ENCODE data around the gene PRKAR1B.
A peak's percentile ranks its signal among the peaks of the same experiment; 100 is the strongest.
"Not testable (repeated sequence)": the region's sequence is repeated elsewhere in the genome, so short reads cannot be mapped to it uniquely, and the experiment has no call there.

PRKAR1B gene

DNA sequence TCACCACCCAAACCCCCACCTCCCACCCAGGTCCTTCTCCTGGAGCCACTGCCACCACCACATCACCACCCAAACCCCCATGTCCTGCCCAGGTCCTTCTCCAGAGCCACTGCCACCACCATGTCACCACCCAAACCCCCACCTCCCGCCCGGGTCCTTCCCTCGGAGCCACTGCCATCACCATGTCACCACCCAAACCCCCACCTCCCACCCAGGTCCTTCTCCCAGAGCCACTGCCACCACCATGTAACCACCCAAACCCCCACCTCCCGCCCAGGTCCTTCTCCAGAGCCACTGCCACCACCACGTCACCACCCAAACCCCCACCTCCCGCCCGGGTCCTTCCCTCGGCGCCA, 175.5 kb downstream of the PRKAR1B start:
- not testable (repeated sequence) for DNase-seq

DNA sequence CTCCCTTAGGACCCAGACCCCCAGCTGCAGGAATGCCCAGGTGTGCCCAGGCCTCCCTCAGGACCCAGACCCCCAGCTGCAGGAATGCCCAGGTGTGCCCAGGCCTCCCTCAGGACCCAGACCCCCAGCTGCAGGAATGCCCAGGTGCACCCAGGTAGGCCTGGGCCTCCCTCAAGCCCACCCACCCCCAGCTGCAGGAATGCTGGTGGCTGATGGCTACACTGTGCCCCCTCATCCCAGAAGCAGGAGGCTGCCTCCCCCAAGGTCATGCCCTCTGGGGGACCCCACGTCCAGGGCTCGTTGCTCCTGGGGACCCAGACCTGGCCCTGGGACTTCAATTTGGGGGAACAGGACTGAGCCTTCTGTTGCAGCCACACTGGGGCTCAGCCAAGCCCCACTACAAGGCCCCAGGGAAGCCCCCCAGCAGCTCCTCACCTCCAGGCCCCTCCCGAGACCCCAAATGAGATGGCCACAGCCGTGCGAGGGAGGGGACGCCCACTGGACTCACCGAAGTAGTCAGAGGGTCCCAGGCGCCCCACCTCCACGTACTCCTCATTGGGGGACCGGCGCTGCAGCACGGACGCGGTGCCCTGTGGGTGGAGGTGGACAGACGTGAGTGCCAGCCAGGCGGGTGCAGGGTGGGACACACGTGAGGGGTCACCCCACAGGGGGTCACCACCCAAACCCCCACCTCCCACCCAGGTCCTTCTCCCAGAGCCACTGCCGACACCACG, 176.0 kb downstream of the PRKAR1B start:
- no peak for DNase-seq

DNA sequence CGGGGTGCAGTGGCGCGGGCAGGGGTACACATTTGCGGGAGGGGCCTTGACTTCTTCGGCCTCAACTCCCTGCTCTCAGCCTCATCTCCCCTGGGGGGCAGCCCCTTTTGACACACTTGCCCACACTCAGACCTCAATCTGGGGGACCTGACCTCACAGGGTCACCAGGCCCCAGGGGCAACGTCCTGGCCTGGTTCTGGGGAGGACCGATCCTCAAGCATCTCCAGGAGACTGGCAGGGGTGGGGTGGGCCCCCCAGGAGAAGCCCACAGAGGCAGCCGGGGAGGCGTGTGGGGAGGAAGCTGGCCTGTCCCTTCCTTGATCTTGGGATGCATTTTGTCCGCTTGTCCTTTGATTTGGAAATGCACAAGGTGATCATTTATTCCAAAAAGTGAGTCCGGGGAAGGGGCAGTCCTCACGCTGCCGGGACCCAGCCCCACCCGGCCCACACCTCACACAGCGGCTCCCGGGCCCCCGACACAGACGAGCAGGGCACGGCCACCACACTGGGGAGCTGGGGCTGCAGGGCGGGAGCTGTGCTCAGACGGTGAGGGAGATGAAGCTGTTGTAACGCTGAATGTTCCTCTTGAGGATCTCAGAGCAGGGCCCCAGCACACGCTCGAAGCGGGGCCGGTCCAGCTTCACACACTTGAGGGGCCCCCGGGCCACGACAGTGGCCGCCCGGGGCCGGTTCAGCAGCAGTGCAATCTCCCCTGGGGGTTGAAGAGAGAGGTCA, 177.0 kb downstream of the PRKAR1B start:
- no peak for DNase-seq

DNA sequence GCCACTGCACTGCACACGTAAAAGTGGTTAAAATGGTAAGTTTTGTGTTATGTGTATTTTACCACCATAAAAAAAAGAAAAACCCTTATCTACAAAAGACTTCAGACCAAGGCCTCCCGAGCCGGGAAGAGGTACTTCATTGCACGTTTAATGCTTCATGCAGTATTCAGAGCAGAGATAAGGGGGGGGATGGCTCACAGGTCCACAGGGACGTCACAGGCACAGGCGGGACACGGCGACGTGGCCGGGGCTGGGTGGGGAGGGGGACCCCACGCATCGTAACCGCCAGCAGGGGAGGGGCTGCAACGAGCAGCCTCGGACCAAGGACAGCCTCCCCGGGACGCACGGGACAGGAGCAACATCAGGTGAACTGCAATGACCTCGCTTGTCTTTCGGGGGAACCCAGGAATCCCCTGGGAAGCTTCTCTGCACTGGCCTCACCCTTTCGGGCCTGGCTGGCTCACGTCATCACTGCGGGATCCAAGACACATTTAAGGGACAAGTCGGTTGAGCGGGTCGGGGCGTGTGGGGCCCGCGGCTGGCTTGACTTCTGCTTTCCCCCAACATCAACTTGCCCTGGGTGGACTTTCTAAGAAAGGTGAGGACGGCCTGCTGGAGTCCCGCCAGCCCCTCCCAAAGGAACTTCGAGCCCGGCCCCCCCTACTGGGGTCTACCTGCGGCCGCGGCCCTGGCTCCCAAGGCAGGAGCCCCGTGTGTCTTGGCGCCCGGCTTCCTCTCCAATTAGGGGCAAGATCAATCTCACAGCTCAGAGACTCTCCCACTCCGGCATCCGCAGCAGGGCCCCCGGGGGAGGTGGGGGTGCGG, 177.8 kb downstream of the PRKAR1B start:
- DNase-seq = no peak

DNA sequence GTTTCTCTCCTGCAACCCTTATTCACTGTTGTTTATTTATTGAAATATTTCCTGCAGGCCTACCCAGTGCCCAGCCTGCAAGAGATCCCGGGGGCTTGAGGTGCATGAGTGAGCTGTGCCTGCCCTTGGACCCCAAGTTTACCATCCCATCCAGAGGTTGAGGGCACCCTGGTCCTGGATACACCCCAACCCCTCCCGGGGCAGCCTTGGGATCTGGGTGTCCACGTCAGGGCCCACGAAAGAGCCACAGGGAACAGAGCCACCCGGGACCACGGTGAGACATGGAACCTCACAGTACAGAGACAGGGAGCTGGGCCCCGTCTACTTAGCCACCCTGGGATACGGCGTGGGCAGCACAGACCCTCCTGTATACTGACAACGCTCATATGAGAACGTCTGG, 178.7 kb downstream of the PRKAR1B start:
- DNase-seq = no peak

DNA sequence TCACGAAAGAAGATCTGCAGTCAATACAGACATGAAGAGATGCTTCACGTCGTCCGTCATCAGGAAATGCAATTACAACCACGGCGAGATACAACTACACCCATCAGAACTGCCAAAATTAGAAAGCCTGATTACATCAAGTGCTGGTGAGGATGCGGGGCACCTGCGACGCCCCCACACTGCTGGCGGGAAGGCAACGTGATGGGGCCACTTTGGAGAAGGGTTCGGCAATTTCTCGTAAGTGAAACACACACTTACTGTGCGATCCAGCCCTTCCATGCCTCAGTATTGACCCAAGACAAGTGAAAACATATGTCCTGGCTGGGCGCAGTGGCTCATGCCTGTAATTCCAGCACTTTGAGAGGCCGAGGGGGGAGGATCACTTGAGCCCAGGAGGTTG, 181.6 kb downstream of the PRKAR1B start:
- DNase-seq = no peak

DNA sequence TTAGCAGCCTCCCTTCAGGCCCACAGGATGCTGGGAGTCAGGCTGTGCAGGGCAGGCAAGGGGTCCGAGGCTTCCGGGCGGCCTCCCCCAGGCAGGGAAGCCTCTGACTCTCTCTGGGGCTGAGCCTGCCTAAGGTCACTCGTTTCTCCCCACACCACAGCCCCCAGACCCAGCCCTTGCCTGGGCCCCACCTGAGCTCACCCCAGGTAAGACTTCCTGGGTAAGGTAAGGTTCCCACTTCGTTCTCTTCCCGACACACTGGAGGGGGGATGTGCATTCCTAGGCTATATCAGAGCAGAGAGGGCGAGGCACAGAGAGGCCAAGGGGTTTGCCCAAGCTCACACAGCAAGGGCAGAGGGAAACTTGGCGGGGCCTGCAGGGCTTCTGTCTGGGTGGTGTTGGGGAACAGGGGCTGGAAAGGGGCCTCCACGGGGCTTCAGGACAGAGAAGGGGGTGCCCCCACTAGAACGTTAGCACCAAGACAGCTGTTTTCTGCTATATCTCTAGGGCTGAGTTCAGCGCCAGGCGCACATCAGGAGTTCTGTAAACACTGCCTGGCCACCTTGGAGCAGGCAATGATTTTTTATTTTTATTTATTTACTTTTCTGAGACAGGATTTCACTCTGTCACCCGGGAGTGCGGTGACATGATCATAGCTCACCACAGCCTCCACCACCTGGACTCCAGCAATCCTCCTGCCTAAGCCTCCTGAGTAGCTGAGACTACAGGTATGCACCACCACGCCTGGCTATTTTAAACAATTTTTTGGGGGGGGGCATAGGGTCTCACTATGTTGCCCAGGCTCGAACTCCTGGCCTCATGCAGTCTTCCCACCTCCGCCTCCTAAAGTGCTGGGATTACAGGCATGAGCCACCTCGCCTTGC, 182.5 kb downstream of the PRKAR1B start:
- no peak for DNase-seq

DNA sequence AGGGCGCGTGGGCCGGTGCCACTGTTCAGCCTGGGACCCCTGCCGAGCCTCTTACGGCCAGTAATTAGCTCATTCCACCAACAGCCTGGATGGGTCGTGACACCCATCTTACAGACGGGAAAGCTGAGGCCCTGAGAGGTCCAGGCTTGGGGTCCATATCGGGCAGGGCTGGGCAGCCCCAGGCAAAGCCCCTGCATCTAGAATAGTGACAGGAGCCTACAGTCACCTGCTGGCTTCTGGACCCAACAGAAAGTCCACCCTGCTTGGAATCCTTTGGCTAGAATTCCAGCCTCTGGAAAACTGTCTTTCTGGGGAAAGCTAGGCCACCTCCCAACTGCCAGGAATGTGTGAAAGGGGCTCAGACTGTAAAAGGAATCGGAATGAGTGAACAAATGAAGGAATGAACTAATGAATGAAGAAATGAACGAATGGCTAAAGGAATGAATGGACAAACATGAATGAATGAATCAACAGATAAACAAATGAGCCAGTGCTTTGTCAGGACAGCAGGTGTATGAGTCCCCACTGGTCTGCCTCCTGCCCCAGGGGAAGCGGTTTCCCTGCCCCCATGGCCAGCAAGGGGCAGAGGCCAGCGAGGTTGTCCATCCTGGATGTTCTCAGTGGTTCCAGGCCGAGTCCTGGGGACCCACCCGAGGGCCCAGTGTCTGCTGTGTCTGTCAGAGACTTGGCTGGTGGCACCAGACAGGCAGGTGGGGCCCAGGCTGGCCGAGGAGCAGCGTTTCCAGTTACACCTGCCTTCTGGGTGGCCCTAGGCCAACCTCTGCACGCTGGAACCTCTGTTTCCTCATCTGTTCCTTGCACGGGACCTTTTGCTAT, 183.4 kb downstream of the PRKAR1B start:
- no peak for DNase-seq

DNA sequence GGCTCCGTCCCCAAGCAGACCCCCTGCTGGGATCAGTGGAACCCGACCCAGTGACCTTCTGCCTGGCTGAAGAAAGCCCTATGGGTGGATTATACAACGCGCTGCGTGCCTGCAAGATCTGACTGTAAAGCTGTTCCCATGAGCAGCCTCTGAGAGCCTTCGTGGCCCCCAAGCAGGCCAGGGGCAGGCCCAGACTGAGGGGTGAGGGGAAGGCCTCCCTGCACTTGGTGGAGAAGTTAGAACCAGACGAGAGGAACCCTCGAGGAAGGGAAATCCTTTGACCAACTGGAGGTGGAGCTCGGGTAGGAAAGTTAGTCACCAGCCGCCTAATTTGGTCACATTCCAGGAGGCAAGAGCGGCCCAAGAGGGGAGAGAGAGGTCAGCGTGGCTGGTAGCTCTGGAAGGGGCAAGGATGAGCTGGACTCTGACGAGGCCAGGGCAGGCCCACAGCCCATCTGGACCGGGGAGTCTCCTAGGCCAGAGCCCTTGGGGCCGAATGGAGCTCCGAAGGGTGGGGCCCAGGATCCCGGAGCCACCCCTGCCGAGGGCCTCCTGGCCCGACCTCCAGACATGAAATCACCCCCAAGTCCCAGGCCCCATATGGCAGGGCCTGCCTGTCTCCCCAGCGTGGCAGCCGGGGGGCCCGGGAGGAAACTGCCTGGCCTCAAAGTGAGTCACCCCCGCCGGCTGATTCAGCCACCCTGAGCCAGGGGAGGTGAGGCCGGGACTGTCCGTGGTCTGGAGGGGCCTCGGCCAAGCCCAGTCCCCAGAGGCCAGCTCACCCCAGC, 184.2 kb downstream of the PRKAR1B start:
- DNase-seq = peak; percentile 73

DNA sequence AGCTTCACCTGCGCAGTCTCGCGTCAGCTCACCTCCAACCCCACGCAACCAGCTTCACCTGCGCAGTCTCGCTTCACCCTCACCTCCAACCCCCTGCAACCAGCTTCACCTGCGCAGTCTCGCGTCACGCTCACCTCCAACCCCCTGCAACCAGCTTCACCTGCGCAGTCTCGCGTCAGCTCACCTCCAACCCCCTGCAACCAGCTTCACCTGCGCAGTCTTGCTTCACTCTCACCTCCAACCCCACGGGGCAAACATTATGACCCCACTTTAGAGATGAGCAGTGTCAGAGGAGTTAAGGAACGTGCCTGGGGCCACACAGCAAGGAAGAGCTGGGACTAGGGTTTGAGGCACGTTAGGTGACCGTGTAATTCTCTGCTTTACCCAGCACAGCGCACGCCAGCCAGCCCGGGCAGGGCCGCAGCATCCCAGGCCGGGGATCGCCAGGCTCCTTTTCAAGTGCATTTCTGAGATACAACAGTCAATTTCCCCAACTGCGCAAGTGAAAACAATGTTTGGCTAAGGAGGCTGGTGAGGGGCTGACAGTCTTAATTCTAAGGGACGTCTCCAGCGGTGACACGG, 184.9 kb downstream of the PRKAR1B start:
- no peak for DNase-seq

DNA sequence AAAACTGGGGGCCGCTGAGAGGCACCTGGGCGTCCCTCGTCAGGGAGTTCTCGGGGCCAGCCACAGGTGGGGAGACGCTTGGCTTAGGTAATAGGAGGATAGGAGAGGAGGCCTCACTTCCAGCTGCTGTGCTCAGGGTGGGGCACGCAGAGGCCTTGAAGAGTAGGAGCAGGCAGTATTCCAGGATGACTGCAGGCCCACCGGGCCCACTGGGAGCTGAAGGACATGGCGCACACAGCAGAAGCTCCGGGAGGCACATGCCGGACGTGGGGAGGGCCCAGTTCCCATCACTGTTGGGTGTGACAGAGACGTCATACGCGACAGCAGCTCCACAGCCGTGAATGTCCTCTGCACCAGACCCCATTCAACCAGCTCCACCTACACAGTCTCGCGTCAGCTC, 185.4 kb downstream of the PRKAR1B start:
- no peak for DNase-seq

DNA sequence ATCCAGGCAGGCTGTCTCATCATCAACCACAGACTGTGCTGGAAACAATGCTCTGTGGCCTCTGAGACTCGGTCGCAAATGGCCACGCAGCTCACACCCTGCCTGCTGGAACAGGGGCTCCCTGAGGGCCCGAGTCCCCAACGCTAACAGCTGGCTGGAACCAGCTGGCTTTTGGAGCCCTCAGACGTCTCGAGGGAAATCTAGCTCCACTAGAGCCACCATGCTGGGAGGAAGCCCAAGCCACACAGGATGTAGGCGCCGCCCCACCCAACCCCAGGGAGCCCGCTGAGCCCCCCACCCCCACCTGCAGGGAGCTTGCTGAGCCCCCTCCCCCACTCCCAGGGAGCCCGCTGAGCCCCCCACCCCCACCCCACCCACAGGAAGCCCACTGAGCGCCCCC, 186.1 kb downstream of the PRKAR1B start:
- DNase-seq = no peak

DNA sequence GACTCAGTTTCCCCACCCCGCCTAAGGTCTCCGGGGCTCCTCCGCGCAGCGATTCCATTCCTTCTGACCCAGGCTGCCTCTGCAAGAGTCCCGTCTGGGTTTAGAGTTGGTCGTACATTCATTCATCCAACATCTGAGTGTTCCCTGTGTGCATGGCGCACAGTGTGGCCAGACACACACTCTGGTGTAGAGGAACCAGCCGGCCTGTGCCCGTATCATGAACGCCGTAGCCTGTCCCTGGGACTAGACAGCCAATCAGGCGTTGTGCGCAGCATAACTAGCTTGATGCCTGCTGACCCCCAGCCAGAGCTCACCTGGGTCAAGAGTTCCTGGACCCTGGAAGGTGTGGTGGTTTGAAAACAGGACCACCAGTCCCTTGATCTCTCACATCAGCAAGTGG, 186.5 kb downstream of the PRKAR1B start:
- DNase-seq = no peak

DNA sequence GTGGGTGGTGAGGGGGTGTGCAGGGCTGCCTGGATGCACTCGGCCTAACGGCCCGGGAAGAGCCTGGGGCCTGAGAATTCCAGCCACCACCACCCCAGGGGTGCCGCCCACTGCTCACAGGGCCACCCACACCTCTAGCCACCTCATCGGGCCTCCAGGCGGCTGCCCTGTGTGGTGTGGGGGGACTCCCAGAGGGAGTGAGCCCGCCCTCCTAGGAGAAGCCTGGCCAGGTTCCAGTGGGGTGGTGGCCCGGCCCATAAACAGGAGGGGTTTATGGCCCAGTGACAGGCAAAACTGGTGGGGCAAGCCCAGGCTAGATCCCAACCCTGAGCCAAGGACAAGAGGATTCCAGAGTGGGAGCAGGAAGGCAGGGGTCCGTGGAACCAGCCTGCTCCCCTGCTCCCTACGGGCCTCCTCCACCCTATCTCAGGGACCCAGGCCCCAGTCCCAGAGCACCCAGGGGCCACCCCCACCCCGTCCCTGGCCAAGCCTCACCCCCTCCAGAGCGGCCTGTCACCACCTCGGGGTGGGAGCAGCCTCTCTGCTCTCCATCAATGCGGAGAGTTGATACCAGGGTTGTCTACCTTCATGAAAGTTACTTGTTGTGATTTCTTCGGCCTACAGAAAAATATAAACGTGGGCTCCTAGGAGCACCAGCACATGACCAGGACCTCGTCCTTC, 187.2 kb downstream of the PRKAR1B start:
- DNase-seq = no peak

DNA sequence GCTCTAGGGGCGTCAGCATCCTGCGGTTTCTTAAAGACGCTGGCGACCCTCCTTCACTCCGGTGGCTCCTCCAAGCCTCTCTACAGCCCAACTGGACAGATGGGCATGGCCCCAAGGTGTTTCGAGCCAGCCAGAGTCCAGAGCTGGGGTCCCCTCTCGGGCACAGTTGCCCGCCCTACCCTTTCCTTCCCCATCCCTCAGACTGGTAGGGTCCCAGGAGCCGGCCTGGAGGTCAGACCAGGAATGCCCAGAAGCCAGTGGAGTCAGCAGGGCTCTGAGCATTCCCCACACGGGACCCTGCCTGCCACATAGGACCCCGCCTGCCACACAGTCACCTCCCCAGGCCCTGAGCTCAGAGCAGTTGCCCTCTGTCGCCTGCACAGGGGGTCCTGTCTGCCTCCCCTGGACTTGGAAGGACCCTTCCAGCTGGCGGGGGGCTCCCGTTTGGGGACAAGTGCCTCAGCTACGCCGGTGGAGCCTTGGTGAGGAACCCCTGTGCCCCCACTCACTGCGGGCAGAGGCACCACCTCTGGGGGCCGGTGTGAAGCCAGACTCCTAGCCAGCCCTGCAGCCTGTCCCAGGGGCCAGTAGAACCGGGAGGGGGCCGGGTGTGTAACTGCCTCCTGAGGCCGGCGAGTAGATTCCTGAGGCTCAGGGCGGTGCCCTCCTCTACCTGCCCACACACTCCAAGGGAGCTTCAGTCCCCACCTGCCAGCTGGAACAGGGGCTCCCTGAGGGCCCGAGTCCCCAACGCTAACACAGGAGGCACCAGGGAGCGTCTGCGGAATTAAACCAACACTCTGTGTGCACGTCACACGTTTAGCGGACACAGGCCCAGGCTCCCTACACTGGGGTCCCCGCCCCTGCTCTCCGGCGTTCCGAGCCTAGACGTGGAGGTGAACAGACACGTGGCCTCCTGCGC, 188.1 kb downstream of the PRKAR1B start:
- no peak for DNase-seq

DNA sequence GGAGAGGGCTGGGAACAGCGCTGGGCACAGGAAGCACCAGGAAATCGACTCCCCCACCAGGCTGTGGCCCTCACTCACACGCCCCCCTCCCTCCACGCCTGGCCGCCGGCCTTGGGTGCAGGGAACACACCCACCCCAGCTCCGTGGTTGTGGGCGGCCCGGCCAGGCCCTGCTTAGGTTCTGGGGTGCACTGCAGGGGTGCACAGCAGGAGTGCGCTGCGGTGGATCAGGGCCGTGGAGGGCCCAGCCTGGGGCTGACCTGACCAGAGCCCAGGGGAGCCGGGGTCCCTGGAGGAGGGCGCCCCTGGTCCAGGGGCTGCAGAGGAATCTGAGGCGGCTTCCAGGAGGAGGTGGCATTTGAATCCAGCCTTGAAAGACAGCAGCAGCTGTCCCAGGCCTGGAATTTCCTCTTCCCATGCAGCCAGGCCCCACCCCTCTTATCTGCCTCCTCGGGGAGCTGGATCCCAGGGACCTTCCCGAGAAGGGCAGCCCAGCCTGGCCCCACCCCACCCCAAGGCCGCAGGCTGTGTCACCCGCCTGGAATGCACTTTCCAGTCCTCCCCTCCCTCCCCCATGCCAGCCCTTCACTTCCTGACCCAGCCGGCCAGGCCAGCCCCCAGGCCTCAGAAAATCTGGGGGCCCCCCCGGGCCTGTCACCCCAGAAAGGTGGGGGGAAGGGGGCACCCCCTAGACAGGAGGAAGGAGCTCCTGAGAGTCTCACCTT, 189.0 kb downstream of the PRKAR1B start:
- DNase-seq = peak; percentile 69

DNA sequence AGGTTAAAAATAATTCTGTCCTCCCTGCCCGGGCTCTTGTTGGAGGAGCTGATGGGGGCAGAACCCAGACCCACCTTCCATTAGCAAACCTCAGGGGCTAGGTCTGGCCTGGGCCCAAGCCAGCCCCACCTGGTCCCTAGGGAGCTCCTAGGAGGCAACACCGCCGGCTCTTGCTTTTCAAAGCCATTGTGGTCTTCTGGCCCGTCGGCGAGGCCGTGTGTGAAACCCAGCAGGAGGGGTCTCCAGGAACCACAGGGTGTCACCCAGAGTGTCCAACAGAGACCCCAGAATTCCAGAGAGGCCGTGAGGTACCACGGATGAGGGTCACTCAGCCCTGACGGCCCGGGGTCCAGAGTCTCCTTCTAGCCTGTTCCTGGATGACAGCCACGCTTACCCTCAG, 190.8 kb downstream of the PRKAR1B start:
- DNase-seq = no peak

DNA sequence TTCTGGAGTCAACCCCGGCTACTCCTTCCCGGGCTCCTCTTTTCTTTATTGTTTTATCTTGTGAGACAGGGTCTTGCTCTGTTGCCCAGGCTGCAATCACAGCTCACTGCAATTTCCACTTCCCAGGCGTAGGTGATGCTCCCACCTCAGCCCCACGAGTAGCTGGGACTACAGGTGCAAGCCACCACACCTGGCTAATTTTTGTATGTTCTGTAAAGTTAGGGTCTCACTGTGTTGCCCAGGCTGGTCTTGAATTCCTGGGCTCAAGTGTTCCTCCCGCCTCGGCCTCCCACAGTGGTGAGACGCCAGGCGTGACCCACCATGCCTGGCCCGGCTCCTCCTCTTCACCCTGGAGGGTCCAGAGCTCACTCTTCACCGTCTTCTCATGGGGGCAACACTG, 192.1 kb downstream of the PRKAR1B start:
- DNase-seq = no peak

All from amniotic stem cell (primary cell).